C4-2B (cell line): ENCODE measurements around the gene LPP.

ENCODE experiments used
- H3K27ac ChIP-seq: fragments of 450-650 bp; 2 replicates; pipeline ENCODE4 v1.5.1; 2017
- ZFX ChIP-seq: fragments of 450-650 bp; IDR thresholded peaks from 2 replicates; pipeline ENCODE4 v1.6.1; 2017
- TF ChIP-seq, protein P1 (sequence below): fragments of 450-650 bp; conservative IDR thresholded peaks from 2 replicates; pipeline ENCODE4 v1.5.1; 2017; ENCODE audit warnings: mild to moderate bottlenecking

LPP gene, protein sequence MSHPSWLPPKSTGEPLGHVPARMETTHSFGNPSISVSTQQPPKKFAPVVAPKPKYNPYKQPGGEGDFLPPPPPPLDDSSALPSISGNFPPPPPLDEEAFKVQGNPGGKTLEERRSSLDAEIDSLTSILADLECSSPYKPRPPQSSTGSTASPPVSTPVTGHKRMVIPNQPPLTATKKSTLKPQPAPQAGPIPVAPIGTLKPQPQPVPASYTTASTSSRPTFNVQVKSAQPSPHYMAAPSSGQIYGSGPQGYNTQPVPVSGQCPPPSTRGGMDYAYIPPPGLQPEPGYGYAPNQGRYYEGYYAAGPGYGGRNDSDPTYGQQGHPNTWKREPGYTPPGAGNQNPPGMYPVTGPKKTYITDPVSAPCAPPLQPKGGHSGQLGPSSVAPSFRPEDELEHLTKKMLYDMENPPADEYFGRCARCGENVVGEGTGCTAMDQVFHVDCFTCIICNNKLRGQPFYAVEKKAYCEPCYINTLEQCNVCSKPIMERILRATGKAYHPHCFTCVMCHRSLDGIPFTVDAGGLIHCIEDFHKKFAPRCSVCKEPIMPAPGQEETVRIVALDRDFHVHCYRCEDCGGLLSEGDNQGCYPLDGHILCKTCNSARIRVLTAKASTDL

DNA sequence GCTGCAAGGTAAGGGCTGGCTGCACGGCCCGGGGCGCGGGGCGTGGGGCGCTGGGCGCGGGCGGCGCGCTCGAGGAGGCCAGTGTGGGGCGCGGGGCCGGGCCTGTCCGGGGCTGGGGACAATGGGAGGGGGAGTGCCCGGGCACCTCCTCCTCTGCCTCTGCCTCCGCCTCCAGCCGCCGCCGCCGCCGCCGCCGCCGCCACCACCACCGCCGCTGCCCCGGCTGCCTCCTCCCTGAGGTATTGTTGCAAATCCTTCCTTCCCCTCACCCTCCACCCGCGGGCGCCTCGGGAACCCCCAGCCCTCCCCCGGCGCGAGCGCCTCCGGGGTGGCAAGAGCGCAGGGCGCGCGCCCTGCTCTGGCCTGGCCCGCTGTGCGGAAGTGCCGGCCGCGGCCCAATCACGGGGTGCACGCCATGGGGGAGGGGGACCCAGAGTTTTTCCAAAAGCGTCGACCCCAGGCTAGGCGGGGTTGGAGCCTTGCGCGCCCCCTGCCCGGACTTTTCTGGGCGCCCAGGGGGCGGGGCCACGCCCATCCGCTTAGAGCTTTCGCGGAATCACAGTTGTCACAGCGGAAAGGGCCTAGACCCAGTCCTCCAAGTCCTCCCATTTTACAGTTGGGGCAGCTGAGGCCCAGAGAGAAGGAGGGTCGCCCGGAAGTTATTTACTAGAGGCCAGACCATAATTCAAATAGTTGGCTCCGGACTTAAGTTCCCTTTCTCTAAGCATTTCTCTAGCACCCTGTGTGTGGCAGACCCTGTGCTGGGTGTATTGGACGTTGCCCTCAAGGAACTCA is at the start of gene LPP:
LPP (plus strand) TSS at position 144 of the 795 bp plus-strand sequence. CDS start 251,964 bp downstream, outside the sequence.
- H3K27ac ChIP-seq = peak within 1 kb of the TSS; percentile 85
- TF ChIP-seq, protein P1, sequence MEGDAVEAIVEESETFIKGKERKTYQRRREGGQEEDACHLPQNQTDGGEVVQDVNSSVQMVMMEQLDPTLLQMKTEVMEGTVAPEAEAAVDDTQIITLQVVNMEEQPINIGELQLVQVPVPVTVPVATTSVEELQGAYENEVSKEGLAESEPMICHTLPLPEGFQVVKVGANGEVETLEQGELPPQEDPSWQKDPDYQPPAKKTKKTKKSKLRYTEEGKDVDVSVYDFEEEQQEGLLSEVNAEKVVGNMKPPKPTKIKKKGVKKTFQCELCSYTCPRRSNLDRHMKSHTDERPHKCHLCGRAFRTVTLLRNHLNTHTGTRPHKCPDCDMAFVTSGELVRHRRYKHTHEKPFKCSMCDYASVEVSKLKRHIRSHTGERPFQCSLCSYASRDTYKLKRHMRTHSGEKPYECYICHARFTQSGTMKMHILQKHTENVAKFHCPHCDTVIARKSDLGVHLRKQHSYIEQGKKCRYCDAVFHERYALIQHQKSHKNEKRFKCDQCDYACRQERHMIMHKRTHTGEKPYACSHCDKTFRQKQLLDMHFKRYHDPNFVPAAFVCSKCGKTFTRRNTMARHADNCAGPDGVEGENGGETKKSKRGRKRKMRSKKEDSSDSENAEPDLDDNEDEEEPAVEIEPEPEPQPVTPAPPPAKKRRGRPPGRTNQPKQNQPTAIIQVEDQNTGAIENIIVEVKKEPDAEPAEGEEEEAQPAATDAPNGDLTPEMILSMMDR = no peak
- TF ChIP-seq ZFX = peak; percentile 78

DNA sequence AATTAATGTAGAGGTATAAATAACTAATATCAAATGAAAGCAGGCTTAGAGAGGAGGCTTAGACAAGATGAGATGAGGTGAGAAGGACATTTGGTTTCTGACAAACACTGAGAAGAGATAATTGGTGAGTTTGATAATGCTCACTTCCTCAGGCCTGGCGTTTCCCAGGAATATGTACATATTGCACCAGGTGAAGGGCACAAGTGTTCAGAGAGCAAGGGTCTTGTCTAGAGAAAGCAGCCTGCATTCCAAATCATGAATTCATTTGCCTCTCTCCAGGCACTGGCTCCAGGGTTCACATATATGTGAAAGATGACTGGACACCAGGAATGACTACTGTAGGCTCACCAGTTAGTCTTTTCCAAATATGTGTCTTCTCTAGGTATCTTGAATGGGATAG is 48.0 kb upstream of the LPP start:
- no peak for TF ChIP-seq ZFX
- TF ChIP-seq, protein P1 = no peak
- no peak overlapping the region for H3K27ac ChIP-seq

DNA sequence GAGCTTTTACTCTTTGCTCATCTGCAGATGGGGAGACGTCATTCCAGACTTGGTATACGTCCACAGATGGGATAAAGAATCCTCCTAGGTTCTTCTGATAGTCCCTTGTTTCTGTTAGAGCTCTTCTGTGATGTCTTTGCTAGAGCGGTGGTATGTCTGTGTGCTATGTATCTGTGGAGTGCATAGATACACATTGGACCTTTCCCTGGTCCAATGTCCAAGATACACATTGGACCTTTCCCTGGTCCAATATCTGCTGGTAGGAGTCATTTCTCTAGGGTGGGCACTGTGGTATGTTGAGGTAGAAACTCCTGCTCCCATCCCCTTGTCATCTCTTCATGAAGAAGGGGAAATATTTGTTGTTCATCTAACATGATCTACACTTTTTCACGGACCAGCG is 47.5 kb upstream of the LPP start:
- H3K27ac ChIP-seq = no peak overlapping the region
- no peak for TF ChIP-seq ZFX
- TF ChIP-seq, protein P1 = no peak

DNA sequence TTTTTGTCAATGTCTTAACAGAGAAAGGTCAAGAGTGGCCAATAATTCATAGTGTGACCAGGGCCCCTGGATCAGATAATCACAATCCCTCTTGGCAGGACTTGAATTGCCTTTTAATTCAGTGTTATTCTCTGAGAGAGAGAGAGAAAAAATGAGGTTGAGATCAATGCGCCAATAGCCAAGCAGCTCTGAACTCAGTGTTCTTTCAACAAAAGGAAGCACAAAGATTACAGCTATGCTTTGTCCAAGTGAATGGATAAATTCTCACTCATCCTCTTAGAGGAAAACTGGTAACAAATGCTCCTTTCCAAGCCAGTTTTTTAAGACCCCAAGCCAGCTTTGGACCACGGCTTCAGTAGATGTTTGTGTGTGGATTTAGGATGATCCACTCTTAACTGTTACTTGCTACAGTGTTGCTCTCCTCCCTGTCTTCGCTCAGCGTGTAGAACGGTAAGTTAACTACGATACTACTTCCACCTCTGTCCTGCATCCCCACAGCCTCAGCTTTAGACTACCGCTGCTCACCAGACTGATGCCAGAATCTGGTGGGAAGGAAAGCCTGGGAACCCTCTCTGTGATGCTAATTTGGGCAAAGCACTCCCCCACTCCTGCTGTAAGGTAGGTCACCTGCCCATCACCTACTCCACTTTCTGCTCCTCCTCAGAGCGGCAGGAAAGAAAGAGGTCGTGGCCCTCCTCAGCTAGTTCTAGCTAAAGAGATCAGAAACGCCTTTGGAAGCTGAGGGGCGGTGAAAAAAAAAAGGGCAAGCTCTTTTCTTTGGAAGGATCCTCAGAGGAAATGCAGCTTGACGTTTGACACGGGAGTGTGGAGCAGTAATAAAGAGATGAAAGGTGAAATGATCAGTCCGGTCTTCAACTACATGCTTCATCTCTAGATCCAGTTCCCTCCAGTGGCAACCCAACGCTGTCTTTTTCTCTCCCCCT is 46.8 kb upstream of the LPP start:
- TF ChIP-seq ZFX = no peak
- TF ChIP-seq, protein P1 = no peak
- no peak overlapping the region for H3K27ac ChIP-seq

DNA sequence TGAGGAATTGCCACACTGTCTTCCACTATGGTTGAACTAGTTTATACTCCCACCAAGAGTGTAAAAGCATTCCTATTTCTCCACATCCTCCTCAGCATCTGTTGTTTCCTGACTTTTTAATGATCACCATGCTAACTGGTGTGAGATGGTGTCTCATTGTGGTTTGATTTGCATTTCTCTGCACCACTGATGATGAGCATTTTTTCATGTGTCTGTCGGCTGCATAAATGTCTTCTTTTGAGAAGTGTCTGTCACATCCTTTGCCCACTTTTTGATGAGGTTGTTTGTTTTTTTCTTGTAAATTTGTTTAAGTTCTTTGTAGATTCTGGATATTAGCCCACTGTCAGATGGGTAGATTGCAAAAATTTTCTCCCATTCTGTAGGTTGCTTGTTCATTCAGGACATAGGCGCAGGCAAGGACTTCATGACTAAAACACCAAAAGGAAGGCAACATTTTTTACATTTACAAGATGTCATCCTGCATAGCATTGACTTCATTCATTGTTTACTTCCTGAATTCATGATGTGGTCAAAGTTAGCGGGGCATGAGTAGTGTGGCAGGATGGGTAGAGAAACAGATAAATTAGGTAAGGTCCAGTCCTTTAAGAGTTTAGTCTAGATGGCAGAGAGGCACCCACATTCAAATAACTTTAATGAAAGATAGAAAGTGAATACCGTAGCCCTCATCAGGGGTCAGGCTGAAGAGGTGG is 45.1 kb upstream of the LPP start:
- TF ChIP-seq ZFX = no peak
- TF ChIP-seq, protein P1 = no peak

DNA sequence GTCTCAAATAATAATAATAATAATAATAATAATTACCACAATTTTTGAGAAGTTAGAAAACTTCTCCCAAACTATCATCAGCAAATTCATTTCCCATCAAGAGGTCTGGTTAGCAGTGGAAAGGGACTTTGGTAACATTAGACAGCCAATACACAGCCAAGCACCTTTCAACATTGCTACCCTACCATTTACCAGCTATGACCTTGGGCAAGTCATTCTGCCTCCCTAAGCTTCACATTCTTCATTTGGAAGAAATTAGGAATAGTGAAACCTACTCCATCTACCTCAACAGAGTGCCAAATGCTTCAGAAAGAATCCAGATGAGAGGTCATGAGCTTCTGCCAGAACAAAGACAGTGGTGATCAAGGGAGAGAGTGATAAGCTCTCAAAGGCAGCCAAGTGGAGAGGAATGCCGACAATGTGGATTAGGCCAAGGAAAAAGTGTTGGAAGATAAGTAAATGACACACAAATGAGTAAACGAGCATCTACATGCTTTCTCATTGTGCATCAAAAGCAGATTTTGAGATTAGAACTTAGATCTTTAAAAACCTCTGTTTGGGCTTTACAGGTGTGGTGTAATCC is 42.9 kb upstream of the LPP start:
- no peak overlapping the region for H3K27ac ChIP-seq
- TF ChIP-seq, protein P1 = no peak
- TF ChIP-seq ZFX = no peak

More for the DNA sequence above, 45.1 kb upstream of the LPP start:
- no peak overlapping the region for H3K27ac ChIP-seq
